Measurements from ENCODE around the gene IPO9.

IPO9 gene

GRCh38 chr1:201895913-201896807, 67.2 kb downstream of the IPO9 start:
- no peak overlapping the region for H3K4me3 ChIP-seq
- peaks cover 0 to 98% (median 78%) of the 10 kb centered on the region in 4 donors for H3K4me1 ChIP-seq
- peaks cover 37 to 44% (median 39%) of the 10 kb centered on the region in 3 donors for H3K36me3 ChIP-seq

GRCh38 chr1:201896951-201897391, 68.0 kb downstream of the IPO9 start:
- H3K27me3 ChIP-seq = no peaks in the 10 kb centered on the region
- TF ChIP-seq CTCF (IDR thresholded peaks at IDR 0.05) = no peak
- peaks cover 0 to 97% (median 74%) of the 10 kb centered on the region in 4 donors for H3K4me1 ChIP-seq
- H3K36me3 ChIP-seq = peaks cover 37 to 44% (median 39%) of the 10 kb centered on the region in 3 donors
- no peak overlapping the region for H3K4me3 ChIP-seq
- H3K27ac ChIP-seq = peak overlapping the region; percentile 76 to 95
- intact Hi-C loops (cut with DNase I; ENCODE audit: low total_unique reads) = loop anchor here (5.0 kb wide), 2 partner anchors 45 to 75 kb away; no protein-coding TSS in a partner anchor
- peak; percentile 70 to 93 for DNase-seq
- H3K9me3 ChIP-seq = no peaks in the 10 kb centered on the region

More at GRCh38 chr1:201895913-201896807, 67.2 kb downstream of the IPO9 start:
- intact Hi-C loops (cut with DNase I; ENCODE audit: low total_unique reads) = loop anchor here (5.0 kb wide), 2 partner anchors 46 to 76 kb away; no protein-coding TSS in a partner anchor
- peak; percentile 95 to 99 for TF ChIP-seq CTCF (IDR thresholded peaks at IDR 0.05)
- Histone ChIP-seq H3K27ac (peak overlapping the region; percentile 76 to 95), H3K9me3 (no peaks in the 10 kb centered on the region), H3K27me3 (no peaks in the 10 kb centered on the region)
- DNase-seq = peak; percentile 92 to 96

GRCh38 chr1:201898240-201898894, 69.4 kb downstream of the IPO9 start:
- no peak for TF ChIP-seq CTCF (IDR thresholded peaks at IDR 0.05)
- DNase-seq = no peak
- H3K27ac ChIP-seq = peak overlapping the region; percentile 76 to 95
- intact Hi-C loops (cut with DNase I; ENCODE audit: low total_unique reads) = loop anchor here (5.0 kb wide), 2 partner anchors 44 to 74 kb away; no protein-coding TSS in a partner anchor
- H3K9me3 ChIP-seq = no peaks in the 10 kb centered on the region
- no peak overlapping the region for H3K4me3 ChIP-seq
- no peaks in the 10 kb centered on the region for H3K27me3 ChIP-seq
- peaks cover 6 to 97% (median 83%) of the 10 kb centered on the region in 4 donors for H3K4me1 ChIP-seq
- peaks cover 37 to 44% (median 39%) of the 10 kb centered on the region in 3 donors for H3K36me3 ChIP-seq

- no peak for TF ChIP-seq CTCF (IDR thresholded peaks at IDR 0.05)
- no peaks in the 10 kb centered on the region for H3K27me3 ChIP-seq
- no peaks in the 10 kb centered on the region for H3K9me3 ChIP-seq
- peaks cover 37 to 44% (median 39%) of the 10 kb centered on the region in 3 donors for H3K36me3 ChIP-seq
- H3K27ac ChIP-seq = peak overlapping the region; percentile 76 to 95
- intact Hi-C loops (cut with DNase I; ENCODE audit: low total_unique reads) = loop anchor here (5.0 kb wide), 2 partner anchors 43 to 73 kb away; no protein-coding TSS in a partner anchor
- peaks cover 10 to 97% (median 87%) of the 10 kb centered on the region in 4 donors for H3K4me1 ChIP-seq
- no peak overlapping the region for H3K4me3 ChIP-seq
- no peak for DNase-seq
Measured at GRCh38 chr1:201898992-201899391, 70.0 kb downstream of the IPO9 start.

- Histone ChIP-seq H3K27me3 (no peaks in the 10 kb centered on the region), H3K9me3 (no peaks in the 10 kb centered on the region), H3K36me3 (peaks cover 37 to 44% (median 39%) of the 10 kb centered on the region in 3 donors), H3K4me1 (peaks cover 10 to 97% (median 90%) of the 10 kb centered on the region in 4 donors), H3K27ac (peak overlapping the region; percentile 76 to 95), H3K4me3 (no peak overlapping the region)
- intact Hi-C loops (cut with DNase I; ENCODE audit: low total_unique reads) = loop anchor here (5.0 kb wide), 2 partner anchors 42 to 72 kb away; no protein-coding TSS in a partner anchor
- TF ChIP-seq CTCF (IDR thresholded peaks at IDR 0.05) = no peak
- no peak for DNase-seq
Measured at GRCh38 chr1:201899683-201900429, 70.9 kb downstream of the IPO9 start.

Data from tibial artery (tissue), 4 donors.